ENCODE measurements around the gene GRAMD1A.
A peak's percentile ranks its signal among the peaks of the same experiment; 100 is the strongest.

The GRAMD1A gene

DNA sequence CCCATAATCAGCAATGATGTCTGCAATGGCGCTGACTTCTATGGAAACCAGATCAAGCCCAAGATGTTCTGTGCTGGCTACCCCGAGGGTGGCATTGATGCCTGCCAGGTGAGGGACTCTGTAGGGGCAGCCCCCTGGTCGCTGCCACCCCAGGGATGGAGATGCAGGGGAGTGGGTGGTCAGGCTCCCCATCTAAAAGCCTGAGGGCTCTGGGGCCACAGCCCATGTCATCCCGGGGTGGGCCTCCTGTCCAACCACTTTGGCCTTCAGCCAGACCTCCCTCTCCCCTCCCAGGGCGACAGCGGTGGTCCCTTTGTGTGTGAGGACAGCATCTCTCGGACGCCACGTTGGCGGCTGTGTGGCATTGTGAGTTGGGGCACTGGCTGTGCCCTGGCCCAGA lies 65.5 kb downstream of the GRAMD1A start:
- TF ChIP-seq, protein P1, sequence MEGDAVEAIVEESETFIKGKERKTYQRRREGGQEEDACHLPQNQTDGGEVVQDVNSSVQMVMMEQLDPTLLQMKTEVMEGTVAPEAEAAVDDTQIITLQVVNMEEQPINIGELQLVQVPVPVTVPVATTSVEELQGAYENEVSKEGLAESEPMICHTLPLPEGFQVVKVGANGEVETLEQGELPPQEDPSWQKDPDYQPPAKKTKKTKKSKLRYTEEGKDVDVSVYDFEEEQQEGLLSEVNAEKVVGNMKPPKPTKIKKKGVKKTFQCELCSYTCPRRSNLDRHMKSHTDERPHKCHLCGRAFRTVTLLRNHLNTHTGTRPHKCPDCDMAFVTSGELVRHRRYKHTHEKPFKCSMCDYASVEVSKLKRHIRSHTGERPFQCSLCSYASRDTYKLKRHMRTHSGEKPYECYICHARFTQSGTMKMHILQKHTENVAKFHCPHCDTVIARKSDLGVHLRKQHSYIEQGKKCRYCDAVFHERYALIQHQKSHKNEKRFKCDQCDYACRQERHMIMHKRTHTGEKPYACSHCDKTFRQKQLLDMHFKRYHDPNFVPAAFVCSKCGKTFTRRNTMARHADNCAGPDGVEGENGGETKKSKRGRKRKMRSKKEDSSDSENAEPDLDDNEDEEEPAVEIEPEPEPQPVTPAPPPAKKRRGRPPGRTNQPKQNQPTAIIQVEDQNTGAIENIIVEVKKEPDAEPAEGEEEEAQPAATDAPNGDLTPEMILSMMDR (IDR thresholded peaks at IDR 0.05; ENCODE audit: low read depth, low read length): no peak
- no peak for DNase-seq (ENCODE audit: low read depth in 2 of 2)
- no peak overlapping the region for H3K4me3 ChIP-seq (replicated peaks in 1 of 2; ENCODE audit: low read depth in 2 of 2, low read length in 2 of 2)

DNA sequence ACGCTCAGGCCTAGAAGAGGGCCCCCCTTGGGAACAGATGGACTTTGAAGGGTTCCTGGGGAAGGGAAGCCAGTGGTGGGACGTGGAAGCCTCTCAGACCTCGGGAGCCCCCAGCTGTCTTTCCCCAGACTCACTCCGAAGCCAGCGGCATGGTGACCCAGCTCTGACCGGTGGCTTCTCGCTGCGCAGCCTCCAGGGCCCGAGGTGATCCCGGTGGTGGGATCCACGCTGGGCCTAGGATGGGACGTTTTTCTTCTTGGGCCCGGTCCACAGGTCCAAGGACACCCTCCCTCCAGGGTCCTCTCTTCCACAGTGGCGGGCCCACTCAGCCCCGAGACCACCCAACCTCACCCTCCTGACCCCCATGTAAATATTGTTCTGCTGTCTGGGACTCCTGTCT lies 66.0 kb downstream of the GRAMD1A start:
- no peak overlapping the region for H3K4me3 ChIP-seq (replicated peaks in 1 of 2; ENCODE audit: low read depth in 2 of 2, low read length in 2 of 2)
- no peak for DNase-seq (ENCODE audit: low read depth in 2 of 2)
- TF ChIP-seq, protein P1 (IDR thresholded peaks at IDR 0.05; ENCODE audit: low read depth, low read length): no peak

DNA sequence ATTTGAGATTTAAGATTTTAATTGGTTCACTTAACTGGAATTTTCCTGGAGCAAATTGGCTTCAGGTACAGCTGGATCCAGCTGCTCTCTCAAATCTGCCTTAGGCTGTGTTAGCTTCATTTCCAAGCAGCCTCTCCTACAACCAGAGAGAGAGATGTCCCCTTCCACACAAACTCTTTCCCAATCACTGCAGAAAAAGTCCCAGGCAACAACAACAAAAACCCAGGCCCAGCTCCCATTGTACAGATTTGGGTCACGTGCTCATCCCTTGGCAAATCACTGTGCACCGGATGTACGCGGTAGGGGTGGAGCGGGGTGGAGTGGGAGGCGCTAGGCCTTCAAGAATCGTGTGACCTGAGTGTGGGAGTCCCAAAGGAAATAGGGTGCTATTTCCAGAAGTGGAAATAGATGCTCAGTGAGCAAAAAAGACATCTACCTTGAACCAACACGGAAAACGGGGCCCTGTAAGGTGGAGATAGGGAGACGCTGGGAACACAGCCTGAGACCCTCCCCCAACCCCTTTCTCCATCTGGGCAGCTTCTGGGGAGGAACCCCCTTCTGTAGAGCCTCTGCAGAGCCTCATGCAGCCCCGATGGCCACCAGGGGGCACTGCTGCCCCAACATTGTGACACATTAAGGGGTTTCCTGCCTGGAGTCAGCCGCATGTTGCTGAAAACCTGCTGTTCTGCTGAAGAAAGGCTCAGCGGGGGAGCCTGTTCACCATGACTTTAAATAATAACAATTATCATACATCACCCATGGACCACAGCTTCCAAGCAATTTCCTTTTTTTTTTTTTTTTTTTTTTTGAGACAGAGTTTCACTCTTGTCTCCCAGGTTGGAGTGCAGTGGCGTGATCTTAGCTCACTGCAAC lies 66.8 kb downstream of the GRAMD1A start:
- H3K4me3 ChIP-seq (replicated peaks in 1 of 2; ENCODE audit: low read depth in 2 of 2, low read length in 2 of 2): no peak overlapping the region
- DNase-seq (ENCODE audit: low read depth in 2 of 2): peak; percentile 86 to 89
- TF ChIP-seq, protein P1 (IDR thresholded peaks at IDR 0.05; ENCODE audit: low read depth, low read length): peak; percentile 92

DNA sequence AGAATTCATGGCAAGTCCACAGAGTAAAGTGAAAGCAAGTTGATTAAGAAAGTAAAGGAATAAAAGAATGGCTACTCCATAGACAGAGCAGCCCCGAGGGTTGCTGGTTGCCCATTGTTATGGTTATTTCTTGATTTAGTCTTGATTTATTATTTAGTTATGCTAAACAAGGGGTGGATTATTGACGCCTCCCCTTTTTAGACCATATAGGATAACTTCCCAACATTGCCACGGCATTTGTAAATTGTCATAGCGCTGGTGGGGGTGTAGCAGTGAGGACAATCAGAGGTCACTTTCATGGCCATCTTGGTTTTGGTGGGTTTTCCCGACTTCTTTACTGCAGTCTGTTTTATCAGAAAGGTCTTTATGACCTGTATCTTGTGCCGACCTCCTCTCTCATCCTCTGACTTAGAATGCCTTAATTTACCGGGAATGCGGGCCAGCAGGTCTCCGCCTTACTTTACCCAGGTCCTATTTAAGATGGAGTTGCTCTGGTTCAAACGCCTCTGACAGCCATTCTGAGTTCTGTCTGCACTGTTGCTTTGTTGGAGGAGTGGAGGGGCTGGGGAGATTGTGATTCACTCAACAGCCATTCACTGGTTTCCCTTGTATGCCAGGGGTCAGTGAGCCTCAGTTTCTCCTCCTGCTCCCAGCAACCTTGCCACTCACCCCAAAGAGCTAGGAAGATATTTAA lies 69.0 kb downstream of the GRAMD1A start:
- no peak overlapping the region for H3K4me3 ChIP-seq (replicated peaks in 1 of 2; ENCODE audit: low read depth in 2 of 2, low read length in 2 of 2)
- TF ChIP-seq, protein P1 (IDR thresholded peaks at IDR 0.05; ENCODE audit: low read depth, low read length): no peak
- no peak for DNase-seq (ENCODE audit: low read depth in 2 of 2)

DNA sequence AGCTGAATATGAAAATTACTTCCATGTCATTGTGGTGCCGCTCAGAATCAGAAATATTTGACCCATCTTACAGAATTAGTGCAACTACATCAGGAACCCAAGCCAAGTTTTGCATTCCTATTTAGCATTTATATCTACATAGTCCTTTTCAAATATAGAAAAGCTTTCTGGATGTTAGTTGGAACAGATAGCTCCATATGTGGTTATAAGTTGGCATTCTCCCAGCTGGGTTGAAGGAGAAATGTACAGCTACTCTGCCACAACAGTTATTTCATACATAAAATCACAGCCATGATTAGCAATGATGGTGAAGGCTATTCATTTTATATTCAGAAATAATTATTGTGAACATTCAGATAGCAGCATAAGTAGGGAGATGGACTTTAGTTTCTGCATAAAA lies 69.6 kb downstream of the GRAMD1A start:
- DNase-seq (ENCODE audit: low read depth in 2 of 2): peak in 1 of 2 donors; percentile 38
- H3K4me3 ChIP-seq (replicated peaks in 1 of 2; ENCODE audit: low read depth in 2 of 2, low read length in 2 of 2): no peak overlapping the region
- TF ChIP-seq, protein P1 (IDR thresholded peaks at IDR 0.05; ENCODE audit: low read depth, low read length): no peak

DNA sequence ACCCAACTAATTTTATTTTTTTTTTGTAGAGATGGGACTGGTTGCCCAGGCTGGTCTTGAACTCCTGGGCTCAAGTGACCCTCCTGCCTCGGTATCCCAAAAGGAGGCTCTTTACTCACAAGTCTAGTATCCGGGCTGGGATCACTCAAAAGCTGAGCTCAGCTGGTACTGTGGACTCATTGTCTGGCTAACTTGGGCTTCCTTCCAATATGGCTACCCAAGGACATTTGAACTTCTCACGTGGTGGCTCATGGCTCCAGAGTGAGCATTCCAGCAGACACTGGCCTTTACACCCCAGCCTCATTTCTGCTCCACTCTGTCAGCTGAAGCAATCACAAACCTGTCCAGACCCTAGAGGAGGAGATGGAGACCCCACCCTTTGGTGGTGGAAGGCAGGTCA lies 70.3 kb downstream of the GRAMD1A start:
- TF ChIP-seq, protein P1 (IDR thresholded peaks at IDR 0.05; ENCODE audit: low read depth, low read length): no peak
- no peak overlapping the region for H3K4me3 ChIP-seq (replicated peaks in 1 of 2; ENCODE audit: low read depth in 2 of 2, low read length in 2 of 2)
- no peak for DNase-seq (ENCODE audit: low read depth in 2 of 2)

All from cardiac fibroblast (primary cell).